Liver (tissue), 9 donors: ENCODE data around the gene AQP6. TPM values are rescaled to one million over a fixed set of nuclear protein-coding genes. Genes with fewer than 3 reads are reported as not detected.

Experiments used
- DNase-seq: peaks from one replicate; pipeline ENCODE4 v3.0.0-alpha.2; 2017; ENCODE audit warnings: low spot score
- H3K27ac ChIP-seq, 2 donors: one replicate each; pipeline ENCODE4 v1.7.0; 2013; ENCODE audit warnings: inconsistent platforms in 2 of 2, low read length in 2 of 2, control low read depth in 1 of 2, low read depth in 1 of 2, mild to moderate bottlenecking in 1 of 2
- H3K27me3 ChIP-seq, 4 donors: one replicate each; pipeline versions ENCODE4 v1.6.1 to v1.7.0; 2013; ENCODE audit warnings: low read length in 3 of 4, inconsistent platforms in 1 of 4, mild to moderate bottlenecking in 1 of 4, moderate library complexity in 1 of 4; ENCODE audit not compliant: control insufficient read depth in 4 of 4, insufficient read depth in 4 of 4
- H3K36me3 ChIP-seq, 4 donors: one replicate each; pipeline versions ENCODE4 v1.6.1 to v1.7.0; 2013; ENCODE audit warnings: low read length in 3 of 4, mild to moderate bottlenecking in 3 of 4, low read depth in 1 of 4, moderate library complexity in 1 of 4; ENCODE audit not compliant: control insufficient read depth in 4 of 4, insufficient read depth in 3 of 4
- H3K4me1 ChIP-seq, 4 donors: one replicate each; pipeline versions ENCODE4 v1.6.1 to v1.7.0; 2013; ENCODE audit warnings: low read length in 3 of 4, mild to moderate bottlenecking in 3 of 4, moderate library complexity in 1 of 4; ENCODE audit not compliant: control insufficient read depth in 4 of 4, insufficient read depth in 4 of 4
- H3K4me3 ChIP-seq, 3 donors: one replicate each; pipeline versions ENCODE4 v1.6.1 to v1.7.0; 2013; ENCODE audit warnings: low read length in 3 of 3, control low read depth in 1 of 3, low read depth in 1 of 3, mild to moderate bottlenecking in 1 of 3
- H3K9ac ChIP-seq, 2 donors: one replicate each; pipeline ENCODE4 v1.7.0; 2013; ENCODE audit warnings: low read length in 2 of 2, mild to moderate bottlenecking in 2 of 2, moderate library complexity in 2 of 2, control low read depth in 1 of 2, low read depth in 1 of 2
- H3K9me3 ChIP-seq, 4 donors: one replicate each; pipeline versions ENCODE4 v1.6.1 to v1.7.0; 2013; ENCODE audit warnings: low read length in 3 of 4; ENCODE audit not compliant: control insufficient read depth in 4 of 4
- FOXA1 ChIP-seq: IDR thresholded peaks from 2 replicates; pipeline ENCODE4 v1.6.1; 2016; ENCODE audit warnings: antibody characterized with exemption
- FOXA2 ChIP-seq: IDR thresholded peaks from 2 replicates; pipeline ENCODE4 v1.6.1; 2016; ENCODE audit warnings: antibody characterized with exemption
- GABPA ChIP-seq, 2 donors: IDR thresholded peaks in 1 of 2; conservative IDR thresholded peaks in 1 of 2; 2 replicates each; pipeline ENCODE4 v1.6.1; 2016; ENCODE audit warnings: antibody characterized with exemption in 2 of 2, mild to moderate bottlenecking in 1 of 2, moderate library complexity in 1 of 2
- HNF4A ChIP-seq, 2 donors: conservative IDR thresholded peaks; 2 replicates each; pipeline ENCODE4 v1.6.1; 2016; ENCODE audit warnings: antibody characterized with exemption in 2 of 2, mild to moderate bottlenecking in 2 of 2
- HNF4G ChIP-seq: IDR thresholded peaks from 2 replicates; pipeline ENCODE4 v1.6.1; 2016; ENCODE audit warnings: antibody characterized with exemption
- JUND ChIP-seq, 2 donors: IDR thresholded peaks; 2 replicates each; pipeline ENCODE4 v1.6.1; 2016; ENCODE audit warnings: antibody characterized with exemption in 2 of 2
- NR2F2 ChIP-seq: IDR thresholded peaks from 2 replicates; pipeline ENCODE4 v1.6.1; 2016; ENCODE audit warnings: antibody characterized with exemption
- RXRA ChIP-seq, 2 donors: IDR thresholded peaks; 2 replicates each; pipeline ENCODE4 v1.6.1; 2017 to 2018; ENCODE audit warnings: antibody characterized with exemption in 2 of 2, mild to moderate bottlenecking in 1 of 2
- SP1 ChIP-seq: IDR thresholded peaks from 2 replicates; pipeline ENCODE4 v1.6.1; 2018; ENCODE audit warnings: antibody characterized with exemption, mild to moderate bottlenecking
- TAF1 ChIP-seq: conservative IDR thresholded peaks from 2 replicates; pipeline ENCODE4 v1.6.1; 2016; ENCODE audit warnings: antibody characterized with exemption, mild to moderate bottlenecking
- whole genome bisulfite sequencing: extraction: QIAGEN DNeasy Blood & Tissue Kit; methylation state at CpG from one replicate; pipeline ENCODE4 v1.1.7; 2013; 5-methylcytosine and 5-hydroxymethylcytosine counted together
- polyA plus RNA-seq, 2 donors: library from polyadenylated mRNA; stranded (reverse) in 1 of 2; unstranded in 1 of 2; fragments of 200-250 nt in 1 of 2; fragments of >200 nt in 1 of 2; fragmentation: Nextera tagmentation in 1 of 2; extraction: Ambion mirVana in 1 of 2; gene quantifications; one replicate each; pipeline versions ENCODE4 v1.2.1 to v1.2.3, GENCODE V29; 2013 to 2015
- total RNA-seq, 2 donors: library from RNA; depleted of rRNA; stranded (reverse); fragments of >200 nt; gene quantifications; one replicate each; pipeline ENCODE4 v1.2.3, GENCODE V29; 2014
- TF ChIP-seq, protein P1 (sequence below): IDR thresholded peaks from 2 replicates; pipeline ENCODE4 v1.6.1; 2016; ENCODE audit warnings: antibody characterized with exemption, mild to moderate bottlenecking
- donor health status: healthy.
- donor health status: healthy.
- donor health status: healthy.
- donor health status: healthy.
- donor health status: healthy.

Gene AQP6
- total and polyA plus RNA-seq, 4 donors = 0.05 to 0.11 TPM; not detected in 2

- TF ChIP-seq, protein P1, sequence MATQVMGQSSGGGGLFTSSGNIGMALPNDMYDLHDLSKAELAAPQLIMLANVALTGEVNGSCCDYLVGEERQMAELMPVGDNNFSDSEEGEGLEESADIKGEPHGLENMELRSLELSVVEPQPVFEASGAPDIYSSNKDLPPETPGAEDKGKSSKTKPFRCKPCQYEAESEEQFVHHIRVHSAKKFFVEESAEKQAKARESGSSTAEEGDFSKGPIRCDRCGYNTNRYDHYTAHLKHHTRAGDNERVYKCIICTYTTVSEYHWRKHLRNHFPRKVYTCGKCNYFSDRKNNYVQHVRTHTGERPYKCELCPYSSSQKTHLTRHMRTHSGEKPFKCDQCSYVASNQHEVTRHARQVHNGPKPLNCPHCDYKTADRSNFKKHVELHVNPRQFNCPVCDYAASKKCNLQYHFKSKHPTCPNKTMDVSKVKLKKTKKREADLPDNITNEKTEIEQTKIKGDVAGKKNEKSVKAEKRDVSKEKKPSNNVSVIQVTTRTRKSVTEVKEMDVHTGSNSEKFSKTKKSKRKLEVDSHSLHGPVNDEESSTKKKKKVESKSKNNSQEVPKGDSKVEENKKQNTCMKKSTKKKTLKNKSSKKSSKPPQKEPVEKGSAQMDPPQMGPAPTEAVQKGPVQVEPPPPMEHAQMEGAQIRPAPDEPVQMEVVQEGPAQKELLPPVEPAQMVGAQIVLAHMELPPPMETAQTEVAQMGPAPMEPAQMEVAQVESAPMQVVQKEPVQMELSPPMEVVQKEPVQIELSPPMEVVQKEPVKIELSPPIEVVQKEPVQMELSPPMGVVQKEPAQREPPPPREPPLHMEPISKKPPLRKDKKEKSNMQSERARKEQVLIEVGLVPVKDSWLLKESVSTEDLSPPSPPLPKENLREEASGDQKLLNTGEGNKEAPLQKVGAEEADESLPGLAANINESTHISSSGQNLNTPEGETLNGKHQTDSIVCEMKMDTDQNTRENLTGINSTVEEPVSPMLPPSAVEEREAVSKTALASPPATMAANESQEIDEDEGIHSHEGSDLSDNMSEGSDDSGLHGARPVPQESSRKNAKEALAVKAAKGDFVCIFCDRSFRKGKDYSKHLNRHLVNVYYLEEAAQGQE = no peak
- no peak for TF ChIP-seq JUND (IDR thresholded peaks at IDR 0.05)
- TF ChIP-seq TAF1 = no peak
These were observed 35.8 kb upstream of the AQP6 start (continued) for GRCh38 chr12:49936925-49937324.

GRCh38 chr12:49937639-49938300, 35.0 kb upstream of the AQP6 start:
- no peak for DNase-seq
- Histone ChIP-seq H3K4me3 (no peak overlapping the region), H3K4me1 (no peaks in the 10 kb centered on the region), H3K9ac (no peak overlapping the region), H3K27ac (no peak overlapping the region), H3K9me3 (no peaks in the 10 kb centered on the region), H3K27me3 (no peaks in the 10 kb centered on the region), H3K36me3 (no peaks in the 10 kb centered on the region)
- 89% methylated on average over 8 of the region's 8 CpGs for WGBS
- TF ChIP-seq NR2F2 (no peak), FOXA1 (no peak), JUND (IDR thresholded peaks at IDR 0.05) (no peak), SP1 (no peak), GABPA (IDR thresholded peaks at IDR 0.05 in 1 of 2, conservative IDR thresholded peaks at IDR 0.05 in 1 of 2) (no peak)

- no peak overlapping the region for H3K27ac ChIP-seq
These were observed 33.4 kb upstream of the AQP6 start for GRCh38 chr12:49939307-49939706.

More at GRCh38 chr12:49939307-49939706, 33.4 kb upstream of the AQP6 start:
- no peak for DNase-seq
- Histone ChIP-seq H3K27me3 (no peaks in the 10 kb centered on the region), H3K4me3 (no peak overlapping the region), H3K4me1 (no peaks in the 10 kb centered on the region), H3K36me3 (no peaks in the 10 kb centered on the region), H3K9ac (no peak overlapping the region), H3K9me3 (no peaks in the 10 kb centered on the region)
- TF ChIP-seq FOXA2 = no peak
- TF ChIP-seq RXRA (IDR thresholded peaks at IDR 0.05) = no peak
- TF ChIP-seq FOXA1 = no peak
- no peak for TF ChIP-seq HNF4G
- TF ChIP-seq JUND (IDR thresholded peaks at IDR 0.05) = no peak
- TF ChIP-seq HNF4A (conservative IDR thresholded peaks at IDR 0.05) = no peak
- no peak for TF ChIP-seq SP1
- TF ChIP-seq, protein P1 = no peak
- no peak for TF ChIP-seq GABPA (IDR thresholded peaks at IDR 0.05 in 1 of 2, conservative IDR thresholded peaks at IDR 0.05 in 1 of 2)
